CD4-positive, CD25-positive, alpha-beta regulatory T cell (primary cell): Measurements from ENCODE around the gene TECPR2. TPM values are rescaled to one million over a fixed set of nuclear protein-coding genes. Genes with fewer than 3 reads are reported as not detected.
A peak's percentile ranks its signal among the peaks of the same experiment; 100 is the strongest.

Source experiments
- ATAC-seq, 2 donors: fragments of 150-1000 bp; cut with Tn5 transposase; one replicate each; pipeline ENCODE4 v1.10.0; 2021; ENCODE audit warnings: low read depth in 2 of 2, moderate number of reproducible peaks in 2 of 2, moderate library complexity in 1 of 2
- DNase-seq, 3 donors: peaks; one replicate each; pipeline versions ENCODE4 v3.0.0 to v3.0.0-alpha.2; 2012 to 2022; ENCODE audit warnings: mixed read lengths in 1 of 3
- H3K27ac ChIP-seq: one replicate; pipeline ENCODE4 v1.7.0; 2013; ENCODE audit warnings: mild to moderate bottlenecking, low read length; ENCODE audit not compliant: insufficient read depth, poor library complexity, severe bottlenecking
- H3K27me3 ChIP-seq: one replicate; pipeline ENCODE4 v1.7.0; 2013; ENCODE audit warnings: low read length; ENCODE audit not compliant: control insufficient read depth, insufficient read depth
- H3K36me3 ChIP-seq: one replicate; pipeline ENCODE4 v1.7.0; 2013; ENCODE audit warnings: mild to moderate bottlenecking, low read length, moderate library complexity; ENCODE audit not compliant: control insufficient read depth, insufficient read depth
- H3K4me1 ChIP-seq: 2 replicates; pipeline ENCODE4 v1.7.0; 2013; ENCODE audit warnings: mild to moderate bottlenecking, low read length; ENCODE audit not compliant: insufficient read depth, control insufficient read depth, poor library complexity, severe bottlenecking
- H3K4me3 ChIP-seq: one replicate; pipeline ENCODE4 v1.7.0; 2013; ENCODE audit warnings: low read depth, mild to moderate bottlenecking, low read length, moderate library complexity
- H3K9me3 ChIP-seq, 2 experiments: 1 replicate in 1 of 2; 2 replicates in 1 of 2; pipeline ENCODE4 v1.7.0; 2013; ENCODE audit warnings: low read length in 2 of 2, mild to moderate bottlenecking in 1 of 2, moderate library complexity in 1 of 2; ENCODE audit not compliant: control insufficient read depth in 2 of 2
- H3K27ac Mint-ChIP-seq, 3 donors: one replicate each; pipeline ENCODE4 v1.8.0; 2020 to 2022; ENCODE audit warnings: mild to moderate bottlenecking in 3 of 3, mixed read lengths in 3 of 3, moderate library complexity in 2 of 3
- H3K27me3 Mint-ChIP-seq: one replicate; pipeline ENCODE4 v1.8.0; 2022; ENCODE audit warnings: mild to moderate bottlenecking, mixed read lengths
- H3K36me3 Mint-ChIP-seq: one replicate; pipeline ENCODE4 v1.8.0; 2020; ENCODE audit warnings: mixed read lengths
- H3K4me1 Mint-ChIP-seq, 4 donors: one replicate each; pipeline ENCODE4 v1.8.0; 2020 to 2022; ENCODE audit warnings: mixed read lengths in 4 of 4, mild to moderate bottlenecking in 1 of 4
- H3K4me3 Mint-ChIP-seq, 4 donors: one replicate each; pipeline ENCODE4 v1.8.0; 2020 to 2022; ENCODE audit warnings: mild to moderate bottlenecking in 4 of 4, mixed read lengths in 4 of 4, moderate library complexity in 3 of 4
- H3K9me3 Mint-ChIP-seq, 7 donors: one replicate each; pipeline ENCODE4 v1.8.0; 2020 to 2022; ENCODE audit warnings: mixed read lengths in 7 of 7, mild to moderate bottlenecking in 3 of 7, moderate library complexity in 2 of 7
- polyA plus RNA-seq, 4 donors: library from polyadenylated mRNA; unstranded; fragments of 300-500 nt; fragmentation: Illumina TruSeq; gene quantifications; one replicate each; pipeline ENCODE4 v1.2.3, GENCODE V29; 2021
- total RNA-seq: library from RNA; stranded (reverse); gene quantifications from one replicate; pipeline ENCODE4 v1.2.3, GENCODE V29; 2022

TECPR2 gene
- total and polyA plus RNA-seq, 5 donors from 2014 or later = 2.4 to 12.7 (median 2.9) TPM

DNA sequence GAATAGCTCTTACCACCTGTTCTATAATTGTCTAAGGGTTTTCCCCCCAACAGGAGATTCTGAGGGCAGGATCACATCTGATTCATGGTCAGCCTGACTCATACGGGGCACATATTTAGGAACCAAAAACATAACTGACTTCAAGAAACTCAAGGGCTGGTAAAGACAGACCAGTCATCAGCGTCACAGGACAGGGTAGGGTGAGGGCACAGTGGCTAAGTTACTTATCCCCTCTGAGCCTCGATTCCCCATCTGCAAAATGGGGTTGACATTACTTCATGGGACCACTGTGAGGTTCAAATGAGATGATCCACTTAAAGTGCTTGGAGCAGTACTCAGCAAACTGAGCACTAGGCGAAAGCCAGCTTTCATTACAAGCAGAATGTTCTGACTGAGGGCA, 657 bp upstream of the TECPR2 start:
- peak overlapping the region; percentile 99 for H3K4me3 ChIP-seq
- peak; percentile 17 to 26 for ATAC-seq
- H3K27ac Mint-ChIP-seq = peak overlapping the region; percentile 90 to 98 (median 97)

DNA sequence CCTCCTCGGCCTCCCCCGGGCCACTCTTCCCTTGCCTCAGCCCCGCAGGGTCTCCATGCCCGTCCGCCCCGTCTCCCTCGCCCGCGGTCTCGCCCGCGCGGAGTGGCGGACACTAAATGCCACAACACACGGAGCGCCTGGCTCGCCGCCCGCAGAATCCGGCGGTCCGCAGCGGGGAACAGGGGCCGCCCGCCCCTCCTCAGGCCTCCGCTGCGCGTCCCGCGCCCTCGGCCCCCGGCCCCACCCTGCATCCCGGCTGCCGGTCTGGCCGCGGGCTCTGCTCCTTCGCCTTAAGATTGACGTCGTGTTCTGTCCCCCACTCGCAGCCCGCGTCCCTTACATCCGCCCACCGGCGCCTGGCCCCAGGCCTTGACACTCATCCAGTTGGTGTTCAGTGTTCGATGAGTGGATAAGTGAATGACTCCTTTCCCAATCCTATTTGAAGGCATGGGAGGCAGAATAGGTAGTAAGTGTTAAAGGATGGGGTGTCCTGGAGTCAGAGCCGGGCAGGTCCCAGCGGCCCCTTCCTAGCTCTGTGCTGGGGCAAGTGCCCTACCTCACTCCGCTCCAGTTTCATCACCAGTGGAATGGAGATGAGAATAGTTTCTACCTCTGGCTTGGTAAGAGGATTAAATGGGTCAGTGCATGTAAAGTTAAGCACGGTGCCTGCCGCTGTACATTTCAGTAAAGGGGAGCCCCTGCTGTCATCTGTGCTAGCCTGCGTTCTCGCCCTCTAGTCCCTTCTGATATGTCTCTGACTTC, 622 bp downstream of the TECPR2 start:
- DNase-seq (peak; percentile 7 to 55 (median 21)), ATAC-seq (no peak)
- H3K9me3 ChIP-seq = no peaks in the 10 kb centered on the region
- H3K4me3 ChIP-seq = peak overlapping the region; percentile 61
- H3K27ac ChIP-seq = peak overlapping the region; percentile 85
- H3K4me1 ChIP-seq = peaks cover 22% of the 10 kb centered on the region
- Mint-ChIP-seq H3K27ac (peak overlapping the region in 1 of 3 donors; percentile 33), H3K27me3 (no peaks in the 10 kb centered on the region), H3K4me1 (peaks cover 11 to 31% (median 22%) of the 10 kb centered on the region in 4 donors), H3K4me3 (no peak overlapping the region), H3K9me3 (no peaks in the 10 kb centered on the region), H3K36me3 (peaks cover 7% of the 10 kb centered on the region)
- peaks cover 9% of the 10 kb centered on the region for H3K36me3 ChIP-seq
- H3K27me3 ChIP-seq = no peaks in the 10 kb centered on the region

More for the DNA sequence above, 657 bp upstream of the TECPR2 start:
- H3K4me3 Mint-ChIP-seq = peak overlapping the region in 2 of 4 donors; percentile 96 to 98
- H3K4me1 Mint-ChIP-seq = peaks cover 18 to 34% (median 23%) of the 10 kb centered on the region in 4 donors
- peak in 2 of 3 donors; percentile 9 to 51 for DNase-seq
- Histone ChIP-seq H3K27me3 (no peaks in the 10 kb centered on the region), H3K27ac (peak overlapping the region; percentile 85), H3K36me3 (peaks cover 21% of the 10 kb centered on the region), H3K9me3 (no peaks in the 10 kb centered on the region), H3K4me1 (peaks cover 22% of the 10 kb centered on the region)
- H3K36me3 Mint-ChIP-seq = peaks cover 18% of the 10 kb centered on the region
- H3K9me3 Mint-ChIP-seq = no peaks in the 10 kb centered on the region
- H3K27me3 Mint-ChIP-seq = no peaks in the 10 kb centered on the region

DNA sequence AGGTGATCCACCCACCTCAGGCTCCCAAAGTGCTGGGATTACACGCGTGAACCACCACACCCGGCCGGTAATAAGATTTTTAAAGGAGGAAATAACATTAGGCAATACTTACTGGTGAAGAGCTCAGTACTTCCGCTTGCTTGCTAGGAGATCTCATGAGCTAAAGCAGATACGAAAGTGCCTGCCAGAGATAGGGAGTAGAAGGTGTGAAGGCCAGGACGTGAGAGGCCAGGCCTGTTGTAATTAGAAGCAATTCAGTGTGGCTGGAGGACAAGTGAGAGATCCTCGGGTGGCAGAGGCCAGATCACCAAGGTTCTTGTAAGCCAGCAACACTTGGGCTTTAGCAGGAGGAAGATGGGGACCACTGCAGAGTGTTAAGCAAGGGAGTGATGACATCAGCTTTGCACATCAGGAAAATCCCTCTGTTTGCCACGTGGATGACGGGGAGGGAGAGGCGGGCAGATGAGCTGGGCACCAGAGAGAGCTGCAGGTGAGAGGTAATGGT, 7.6 kb downstream of the TECPR2 start:
- H3K27ac ChIP-seq = no peak overlapping the region
- no peaks in the 10 kb centered on the region for H3K9me3 ChIP-seq
- H3K27ac Mint-ChIP-seq = peak overlapping the region in 2 of 3 donors; percentile 48 to 51
- no peaks in the 10 kb centered on the region for H3K9me3 Mint-ChIP-seq
- no peaks in the 10 kb centered on the region for H3K27me3 Mint-ChIP-seq
- H3K36me3 ChIP-seq = no peaks in the 10 kb centered on the region
- DNase-seq = no peak
- no peaks in the 10 kb centered on the region for H3K27me3 ChIP-seq
- no peak overlapping the region for H3K4me3 ChIP-seq
- ATAC-seq = no peak
- no peaks in the 10 kb centered on the region for H3K4me1 ChIP-seq
- H3K4me3 Mint-ChIP-seq = peak overlapping the region in 1 of 4 donors; percentile 64
- H3K4me1 Mint-ChIP-seq = peaks cover 6 to 22% (median 13%) of the 10 kb centered on the region in 4 donors
- peaks cover 13% of the 10 kb centered on the region for H3K36me3 Mint-ChIP-seq

DNA sequence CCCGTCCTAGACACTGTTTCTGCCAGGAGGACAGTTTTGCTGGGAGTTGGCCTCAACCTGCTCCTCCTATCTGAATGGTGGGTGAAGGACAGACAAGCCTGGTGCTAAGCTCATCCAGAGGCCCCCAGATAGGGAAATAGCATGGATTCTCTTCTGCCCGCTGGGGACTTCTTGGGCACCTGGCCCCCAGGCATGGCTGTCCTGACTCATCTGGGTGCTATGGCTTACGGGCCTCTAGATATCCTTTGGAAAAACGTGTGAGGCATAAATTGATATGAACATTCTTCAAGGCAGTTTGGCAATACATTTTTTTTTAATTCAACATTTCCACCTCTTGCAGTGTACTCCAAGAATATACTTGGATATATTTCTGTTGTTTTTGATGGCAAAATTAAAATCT, 8.6 kb downstream of the TECPR2 start:
- Mint-ChIP-seq H3K27ac (no peak overlapping the region), H3K4me3 (no peak overlapping the region), H3K4me1 (peaks cover 10 to 22% (median 14%) of the 10 kb centered on the region in 4 donors), H3K36me3 (peaks cover 14% of the 10 kb centered on the region), H3K9me3 (no peaks in the 10 kb centered on the region), H3K27me3 (no peaks in the 10 kb centered on the region)
- no peaks in the 10 kb centered on the region for H3K4me1 ChIP-seq
- no peaks in the 10 kb centered on the region for H3K27me3 ChIP-seq
- H3K36me3 ChIP-seq = no peaks in the 10 kb centered on the region
- no peak overlapping the region for H3K4me3 ChIP-seq
- no peak for ATAC-seq
- H3K27ac ChIP-seq = no peak overlapping the region
- DNase-seq = no peak
- no peaks in the 10 kb centered on the region for H3K9me3 ChIP-seq

DNA sequence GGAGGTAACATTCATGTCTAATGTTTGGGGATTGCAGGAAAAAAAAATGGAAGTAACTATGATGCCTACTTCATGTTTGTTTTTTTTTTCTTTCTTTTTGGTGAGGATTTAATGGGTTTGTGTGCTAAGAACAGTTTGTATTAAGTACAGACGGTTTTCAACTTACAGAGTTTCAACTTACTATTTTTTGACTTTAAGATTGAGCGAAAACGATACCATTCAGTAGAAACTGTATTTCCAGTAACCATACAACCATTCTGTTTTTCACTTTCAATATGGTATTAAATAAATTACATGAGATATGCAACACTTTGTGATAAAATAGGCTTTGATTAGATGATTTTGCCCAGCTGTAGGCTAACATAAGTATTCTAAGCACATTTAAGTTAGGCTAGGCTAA, 10.4 kb downstream of the TECPR2 start:
- Histone ChIP-seq H3K27me3 (no peaks in the 10 kb centered on the region), H3K9me3 (no peaks in the 10 kb centered on the region), H3K4me1 (no peaks in the 10 kb centered on the region), H3K4me3 (no peak overlapping the region), H3K36me3 (peaks cover 8% of the 10 kb centered on the region), H3K27ac (no peak overlapping the region)
- Mint-ChIP-seq H3K9me3 (no peaks in the 10 kb centered on the region), H3K36me3 (peaks cover 18% of the 10 kb centered on the region), H3K4me3 (no peak overlapping the region), H3K27ac (no peak overlapping the region), H3K27me3 (no peaks in the 10 kb centered on the region), H3K4me1 (peaks cover 10 to 17% (median 11%) of the 10 kb centered on the region in 4 donors)
- DNase-seq (peak in 1 of 3 donors; percentile 16), ATAC-seq (no peak)

DNA sequence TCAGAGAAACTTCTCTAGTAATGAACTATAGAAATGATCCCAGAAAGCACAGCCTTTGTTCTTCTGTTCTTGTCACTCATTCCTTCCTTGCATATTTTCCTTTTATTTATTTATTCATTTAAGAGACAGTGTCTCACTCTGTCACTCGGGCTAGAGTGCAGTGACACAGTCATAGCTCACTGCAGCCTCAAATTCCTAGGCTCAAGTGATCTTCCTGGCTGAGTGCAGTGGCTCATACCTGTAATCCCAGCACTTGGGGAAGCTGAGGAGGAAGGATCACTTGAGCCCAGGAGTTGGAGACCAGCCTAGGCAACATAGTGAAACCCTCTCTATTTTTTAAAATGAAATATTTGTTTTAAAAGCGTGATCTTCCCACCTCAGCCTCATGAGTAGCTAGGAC, 11.5 kb downstream of the TECPR2 start:
- Histone ChIP-seq H3K27ac (no peak overlapping the region), H3K9me3 (no peaks in the 10 kb centered on the region), H3K4me1 (no peaks in the 10 kb centered on the region), H3K27me3 (no peaks in the 10 kb centered on the region), H3K4me3 (no peak overlapping the region), H3K36me3 (peaks cover 15% of the 10 kb centered on the region)
- peaks cover 9 to 17% (median 11%) of the 10 kb centered on the region in 4 donors for H3K4me1 Mint-ChIP-seq
- no peak for ATAC-seq
- no peak overlapping the region for H3K4me3 Mint-ChIP-seq
- H3K27ac Mint-ChIP-seq = no peak overlapping the region
- DNase-seq = no peak
- peaks cover 23% of the 10 kb centered on the region for H3K36me3 Mint-ChIP-seq
- no peaks in the 10 kb centered on the region for H3K9me3 Mint-ChIP-seq
- no peaks in the 10 kb centered on the region for H3K27me3 Mint-ChIP-seq

DNA sequence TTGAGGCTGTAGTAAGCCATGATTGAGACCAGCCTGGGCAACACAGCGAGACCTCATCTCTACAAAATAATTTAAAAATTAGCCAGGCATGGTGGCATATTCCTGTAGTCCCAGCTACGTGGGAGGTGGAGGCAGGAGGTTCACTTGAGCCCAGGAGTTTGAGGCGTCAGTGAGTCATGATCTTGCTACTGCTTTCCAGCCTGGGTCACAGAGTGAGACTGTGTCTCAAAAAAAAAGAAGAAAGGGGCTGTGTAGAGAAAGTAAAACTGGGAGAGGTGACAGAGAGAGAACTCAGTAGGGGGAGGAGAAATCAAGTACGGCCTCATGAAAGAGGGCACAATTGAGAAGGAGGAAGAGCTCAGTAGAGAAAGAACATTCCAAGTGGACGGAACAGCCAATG, 12.4 kb downstream of the TECPR2 start:
- Histone ChIP-seq H3K36me3 (peaks cover 17% of the 10 kb centered on the region), H3K27ac (no peak overlapping the region), H3K4me1 (no peaks in the 10 kb centered on the region), H3K9me3 (no peaks in the 10 kb centered on the region), H3K4me3 (no peak overlapping the region), H3K27me3 (no peaks in the 10 kb centered on the region)
- Mint-ChIP-seq H3K36me3 (peaks cover 24% of the 10 kb centered on the region), H3K4me1 (peaks cover 9 to 17% (median 11%) of the 10 kb centered on the region in 4 donors), H3K9me3 (no peaks in the 10 kb centered on the region), H3K4me3 (no peak overlapping the region), H3K27me3 (no peaks in the 10 kb centered on the region), H3K27ac (peak overlapping the region in 2 of 3 donors; percentile 58 to 78)
- DNase-seq (no peak), ATAC-seq (no peak)
